Psoas muscle (tissue), 8 donors: ENCODE measurements around the gene NAPSA. TPM values are rescaled to one million over a fixed set of nuclear protein-coding genes. Genes with fewer than 3 reads are reported as not detected.
"Not testable (repeated sequence)": the region's sequence is repeated elsewhere in the genome, so short reads cannot be mapped to it uniquely, and the experiment has no call there.

Experiments used
- ATAC-seq, 4 donors: fragments of 200-7000 bp; cut with Tn5 transposase; one replicate each; pipeline ENCODE4 v1.9.1; 2020; ENCODE audit warnings: moderate library complexity in 3 of 4, mild to moderate bottlenecking in 2 of 4
- DNase-seq, 2 donors: peaks; one replicate each; pipeline ENCODE4 v3.0.0-alpha.2; 2020
- H3K27ac ChIP-seq: fragments of 200-600 bp; one replicate; pipeline ENCODE4 v1.8.0; 2022
- H3K27me3 ChIP-seq, 3 donors: fragments of 200-600 bp in 1 of 3; one replicate each; pipeline versions ENCODE4 v1.6.1 to v1.8.0; 2013 to 2022; ENCODE audit warnings: low read length in 2 of 3, mild to moderate bottlenecking in 2 of 3, moderate library complexity in 1 of 3; ENCODE audit not compliant: insufficient read depth in 3 of 3
- H3K36me3 ChIP-seq, 2 donors: fragments of 200-600 bp in 1 of 2; one replicate each; pipeline versions ENCODE4 v1.6.1 to v1.8.0; 2013 to 2022; ENCODE audit warnings: low read depth in 1 of 2, mild to moderate bottlenecking in 1 of 2, moderate library complexity in 1 of 2; ENCODE audit not compliant: insufficient read depth in 1 of 2
- H3K4me1 ChIP-seq: fragments of 200-600 bp; one replicate; pipeline ENCODE4 v1.8.0; 2022
- H3K4me3 ChIP-seq: fragments of 200-600 bp; one replicate; pipeline ENCODE4 v1.8.0; 2022; ENCODE audit warnings: mild to moderate bottlenecking
- H3K9me3 ChIP-seq: fragments of 200-600 bp; one replicate; pipeline ENCODE4 v1.8.0; 2022
- WGBS, 3 donors: extraction: QIAGEN DNeasy Blood & Tissue Kit; methylation state at CpG; one replicate each; pipeline versions ENCODE4 v1.1.6 to v1.1.7; 2013; 5-methylcytosine and 5-hydroxymethylcytosine counted together
- intact Hi-C, 2 donors: fragments of 100-400 bp; cut with DNase I; formaldehyde crosslinking; loops; one replicate each; pipeline versions ENCODE4 v1.11.0 to v1.14.2; 2022
- polyA plus RNA-seq, 3 donors: library from polyadenylated mRNA; stranded (reverse); fragments of 200-250 nt; gene quantifications; one replicate each; pipeline ENCODE4 v1.2.3, GENCODE V29; 2013
- total RNA-seq, 4 donors: library from RNA; stranded (reverse); fragmentation: NEBNext Ultra II Directional in 2 of 4; extraction: Animal tissue kit (Norgen Biotek cat#: 25700) in 2 of 4; gene quantifications; one replicate each; pipeline versions ENCODE4 v1.2.1 to v1.2.4, GENCODE V29; 2021 to 2023
- TF ChIP-seq, protein P1 (sequence below): fragments of 200-600 bp; IDR thresholded peaks from one replicate; pipeline ENCODE4 v1.8.0; 2022; ENCODE audit warnings: antibody characterized with exemption
- donor health status: healthy with polysubstance abuse.
- donor health status: DM: no; HTN: no; CAD: no; lungs with moderate emphysema.
- donor health status: Bipolar disorder and iron deficiency.
- donor health status: healthy.
- donor health status: DM: yes; HTN: yes; CAD: no.
- donor health status: DM: no; HTN: no; CAD: no.
- donor health status: DM: no; HTN: no; CAD: no.
- donor health status: DM: yes; HTN: yes; CAD: no.

NAPSA gene
- total and polyA plus RNA-seq, 7 donors, result 0.10 to 0.47 (median 0.27) TPM; not detected in 3

DNA sequence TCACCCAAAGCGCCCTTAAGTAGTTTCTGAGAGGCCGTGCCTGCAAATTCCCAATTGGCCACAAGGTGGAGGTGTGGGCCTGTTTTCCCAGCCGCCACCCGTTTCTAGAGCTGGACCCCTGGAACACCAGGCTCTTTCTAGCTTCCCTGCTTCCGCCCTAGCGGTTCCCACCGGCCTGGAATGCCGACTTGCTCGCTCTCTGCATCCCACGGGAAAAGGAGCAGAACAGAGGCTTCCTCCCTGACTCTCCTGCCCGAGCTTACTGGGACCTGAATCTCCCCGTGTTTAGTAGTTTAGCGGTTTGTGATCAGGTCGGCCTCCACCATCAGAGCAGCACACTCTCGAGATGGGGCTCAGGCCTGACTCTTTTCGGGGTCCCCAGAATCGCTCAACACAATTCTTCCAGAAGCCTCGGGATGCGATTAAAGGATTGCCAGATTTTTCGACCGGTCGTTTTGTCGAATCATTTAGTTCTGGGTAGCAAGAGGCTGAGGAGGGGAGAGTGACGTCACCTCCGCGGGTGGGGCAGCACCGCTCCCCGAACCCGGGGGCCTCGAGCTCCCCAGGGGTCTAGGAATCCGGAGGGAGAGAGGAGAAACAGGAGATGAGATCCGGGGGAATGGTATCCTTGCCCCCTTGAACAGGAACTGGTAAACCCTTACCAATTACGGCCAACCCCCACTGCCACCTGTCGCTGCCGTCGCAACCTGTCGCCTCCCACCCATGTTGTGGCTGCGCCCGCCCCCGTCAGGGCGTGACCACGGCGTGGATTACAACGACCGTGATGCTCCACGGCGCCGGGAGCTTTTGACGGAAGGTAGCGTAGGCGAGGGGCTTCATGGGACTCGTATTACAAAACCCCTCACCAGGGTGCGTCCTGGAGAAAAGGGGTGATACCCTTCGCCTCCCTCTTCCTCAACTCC, 8.0 kb downstream of the NAPSA start:
- no peaks in the 10 kb centered on the region for H3K9me3 ChIP-seq
- TF ChIP-seq, protein P1, sequence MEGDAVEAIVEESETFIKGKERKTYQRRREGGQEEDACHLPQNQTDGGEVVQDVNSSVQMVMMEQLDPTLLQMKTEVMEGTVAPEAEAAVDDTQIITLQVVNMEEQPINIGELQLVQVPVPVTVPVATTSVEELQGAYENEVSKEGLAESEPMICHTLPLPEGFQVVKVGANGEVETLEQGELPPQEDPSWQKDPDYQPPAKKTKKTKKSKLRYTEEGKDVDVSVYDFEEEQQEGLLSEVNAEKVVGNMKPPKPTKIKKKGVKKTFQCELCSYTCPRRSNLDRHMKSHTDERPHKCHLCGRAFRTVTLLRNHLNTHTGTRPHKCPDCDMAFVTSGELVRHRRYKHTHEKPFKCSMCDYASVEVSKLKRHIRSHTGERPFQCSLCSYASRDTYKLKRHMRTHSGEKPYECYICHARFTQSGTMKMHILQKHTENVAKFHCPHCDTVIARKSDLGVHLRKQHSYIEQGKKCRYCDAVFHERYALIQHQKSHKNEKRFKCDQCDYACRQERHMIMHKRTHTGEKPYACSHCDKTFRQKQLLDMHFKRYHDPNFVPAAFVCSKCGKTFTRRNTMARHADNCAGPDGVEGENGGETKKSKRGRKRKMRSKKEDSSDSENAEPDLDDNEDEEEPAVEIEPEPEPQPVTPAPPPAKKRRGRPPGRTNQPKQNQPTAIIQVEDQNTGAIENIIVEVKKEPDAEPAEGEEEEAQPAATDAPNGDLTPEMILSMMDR, result peak; percentile 84
- intact Hi-C loops, result loop anchor here in 1 of 2 donors (1.0 to 5.0 kb wide), 4 partner anchors 55 to 565 kb away; no protein-coding TSS in a partner anchor
- DNase-seq (peak; percentile 73 to 84), ATAC-seq (peak; percentile 74 to 89 (median 86))
- no peaks in the 10 kb centered on the region for H3K27me3 ChIP-seq
- WGBS, 3 donors, result 3 to 13% (median 8%) methylated on average over 53 to 54 of the region's 54 CpGs
- peak overlapping the region; percentile 67 for H3K27ac ChIP-seq
- H3K4me3 ChIP-seq, result peak overlapping the region; percentile 65
- peaks cover 7% of the 10 kb centered on the region for H3K4me1 ChIP-seq
- H3K36me3 ChIP-seq, result no peaks in the 10 kb centered on the region

DNA sequence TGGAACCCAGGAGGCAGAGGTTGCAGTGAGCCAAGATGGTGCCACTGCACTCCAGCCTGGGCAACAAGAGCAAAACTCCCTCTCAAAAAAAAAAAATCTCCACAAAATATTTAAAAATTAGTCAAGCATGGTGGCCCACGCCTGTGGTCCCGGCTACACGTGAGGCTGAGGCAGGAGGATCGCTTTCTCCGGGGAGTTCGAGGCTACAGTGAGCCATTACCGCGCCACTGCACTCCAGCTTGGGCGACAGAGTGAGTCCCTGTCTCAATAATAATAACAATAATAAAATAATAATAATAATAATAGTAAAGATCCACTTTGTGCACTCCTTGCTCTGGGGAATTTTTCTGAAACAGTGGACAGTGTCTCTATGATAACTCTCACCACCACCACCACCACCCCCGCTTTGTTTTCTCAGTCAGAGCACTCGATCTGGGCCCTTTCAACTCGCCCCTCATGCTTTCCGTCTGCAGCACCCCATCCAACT, 8.7 kb downstream of the NAPSA start:
- H3K4me1 ChIP-seq, result peaks cover 7% of the 10 kb centered on the region
- WGBS, 3 donors, result 32 to 38% (median 33%) methylated on average over 13 of the region's 13 CpGs
- no peak for ATAC-seq
- no peaks in the 10 kb centered on the region for H3K9me3 ChIP-seq
- H3K27me3 ChIP-seq, result no peaks in the 10 kb centered on the region
- no peak for DNase-seq
- H3K27ac ChIP-seq, result no peak overlapping the region
- TF ChIP-seq, protein P1, result no peak
- no peaks in the 10 kb centered on the region for H3K36me3 ChIP-seq
- intact Hi-C loops, result loop anchor here in 1 of 2 donors (1.0 to 5.0 kb wide), 4 partner anchors 56 to 566 kb away; no protein-coding TSS in a partner anchor
- peak overlapping the region; percentile 65 for H3K4me3 ChIP-seq

DNA sequence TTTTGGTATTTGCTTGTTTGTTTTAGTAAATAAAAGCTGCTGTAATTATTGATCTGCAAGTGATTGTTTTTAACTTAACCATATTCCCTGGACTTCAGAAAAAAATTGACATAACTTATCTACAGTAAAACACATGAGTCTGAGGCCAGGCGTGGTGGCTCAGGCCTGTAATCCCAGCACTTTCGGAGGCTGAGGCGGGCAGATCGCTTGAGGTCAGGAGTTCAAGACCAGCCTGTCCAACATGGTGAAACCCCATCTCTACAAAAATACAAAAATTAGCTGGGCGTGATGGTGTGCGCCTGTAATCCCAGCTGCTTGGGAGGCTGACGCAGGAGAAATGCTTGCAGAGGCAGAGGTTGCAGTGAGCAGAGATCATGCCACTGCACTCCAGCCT, 12.0 kb downstream of the NAPSA start:
- H3K27ac ChIP-seq, DNase-seq, H3K4me3 ChIP-seq, intact Hi-C loops, H3K36me3 ChIP-seq, H3K27me3 ChIP-seq, H3K9me3 ChIP-seq, H3K4me1 ChIP-seq, ATAC-seq: not testable (repeated sequence)
- 88 to 92% (median 88%) methylated on average over 7 of the region's 7 CpGs for WGBS, 3 donors

DNA sequence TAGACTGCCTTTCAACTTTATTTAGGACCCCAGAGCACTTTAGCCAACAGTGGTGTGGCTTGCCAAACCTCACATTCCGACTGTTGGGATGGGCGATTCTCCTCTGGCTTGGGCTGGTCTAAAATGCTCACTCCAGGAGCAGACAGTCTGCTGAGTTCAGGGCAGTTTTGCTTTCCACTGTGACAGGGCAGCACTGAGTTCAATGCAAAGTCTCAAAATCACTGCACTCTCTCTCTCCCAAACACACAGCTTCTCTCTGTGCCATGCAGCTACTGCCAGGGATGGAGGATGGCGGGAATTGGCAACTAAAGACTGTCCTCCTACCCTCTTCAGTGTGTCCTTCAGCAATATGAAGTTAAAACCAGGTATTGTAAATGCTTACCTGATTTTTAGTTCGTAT, 13.2 kb downstream of the NAPSA start:
- TF ChIP-seq, protein P1, result no peak
- WGBS, 3 donors, result 40 to 74% (median 56%) methylated on average over 4 of the region's 4 CpGs
- intact Hi-C loops, result no loop called here

DNA sequence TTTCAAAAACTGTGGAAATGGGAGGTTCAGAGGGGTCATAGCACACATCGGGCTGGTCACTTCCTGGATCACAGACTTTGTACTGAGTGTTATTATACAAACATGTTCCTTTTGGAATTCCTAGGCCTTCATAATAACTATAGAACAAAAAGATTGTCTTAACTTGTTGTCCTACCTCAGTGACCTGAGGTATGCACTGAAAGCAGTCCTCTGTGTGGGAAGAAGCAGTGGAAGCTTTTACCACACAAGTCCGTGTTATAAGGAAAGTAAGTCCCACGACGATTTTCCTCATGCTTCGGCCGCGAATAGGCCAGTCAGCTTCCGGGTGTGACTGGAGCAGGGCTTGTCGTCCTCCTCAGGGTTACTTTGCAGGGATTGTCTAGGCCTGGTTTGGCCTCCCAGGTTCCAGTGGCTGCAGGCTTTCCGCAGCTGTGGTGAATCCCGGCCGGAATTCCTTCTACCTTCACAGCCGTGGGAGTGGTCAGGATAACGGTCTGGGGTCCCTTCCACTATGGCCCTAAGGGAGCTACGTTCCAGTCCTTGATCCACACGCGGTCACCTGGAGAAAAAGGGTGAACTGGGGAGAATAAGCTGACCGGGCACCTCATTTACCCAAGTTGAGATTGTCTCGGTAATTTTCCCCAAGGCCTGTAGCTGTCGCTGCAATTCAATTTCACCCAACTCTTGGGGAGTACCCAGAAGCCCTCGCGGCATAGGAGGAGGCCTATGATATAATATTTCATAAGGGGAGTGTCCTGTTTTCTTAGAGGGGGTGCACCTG, 16.0 kb downstream of the NAPSA start:
- H3K27me3 ChIP-seq, result no peaks in the 10 kb centered on the region
- peaks cover 5% of the 10 kb centered on the region for H3K9me3 ChIP-seq
- no peaks in the 10 kb centered on the region for H3K4me1 ChIP-seq
- TF ChIP-seq, protein P1, result no peak
- no peak overlapping the region for H3K4me3 ChIP-seq
- intact Hi-C loops, result no loop called here
- WGBS, 3 donors, result 55 to 63% (median 57%) methylated on average over 22 of the region's 22 CpGs
- no peak for ATAC-seq
- H3K27ac ChIP-seq, result no peak overlapping the region
- no peak for DNase-seq
- H3K36me3 ChIP-seq, result no peaks in the 10 kb centered on the region

More for the DNA sequence above, 13.2 kb downstream of the NAPSA start:
- H3K36me3 ChIP-seq, result no peaks in the 10 kb centered on the region
- DNase-seq (no peak), ATAC-seq (no peak)
- no peaks in the 10 kb centered on the region for H3K27me3 ChIP-seq
- H3K4me1 ChIP-seq, result no peaks in the 10 kb centered on the region
- H3K27ac ChIP-seq, result no peak overlapping the region
- H3K4me3 ChIP-seq, result no peak overlapping the region
- no peaks in the 10 kb centered on the region for H3K9me3 ChIP-seq

DNA sequence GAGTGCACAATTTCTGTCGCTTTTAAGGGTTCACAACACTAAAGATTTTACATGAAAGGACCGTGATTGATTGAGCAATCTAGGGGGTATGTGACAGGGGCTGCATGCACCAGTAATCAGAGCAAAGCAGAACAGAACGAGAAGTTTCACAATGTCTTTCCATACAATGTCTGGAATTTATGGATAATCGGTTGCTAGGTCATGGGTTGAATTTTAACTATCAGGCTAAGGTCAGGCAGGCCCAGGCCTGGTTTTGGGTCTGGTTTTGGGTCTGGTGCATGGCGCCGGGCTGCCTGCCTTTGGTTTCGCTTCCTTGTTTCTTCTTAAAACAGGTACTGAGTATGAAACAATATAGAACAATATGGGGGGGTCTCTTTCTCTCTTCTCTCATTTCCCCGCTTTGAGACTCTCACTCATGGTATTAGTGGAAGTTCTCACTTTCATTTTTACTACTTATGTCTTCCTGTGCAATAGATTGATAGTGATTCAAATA, 18.3 kb downstream of the NAPSA start:
- ATAC-seq, H3K27ac ChIP-seq, H3K4me1 ChIP-seq, intact Hi-C loops, H3K36me3 ChIP-seq, DNase-seq, H3K4me3 ChIP-seq, H3K27me3 ChIP-seq, H3K9me3 ChIP-seq: not testable (repeated sequence)
- 76 to 84% (median 81%) methylated on average over 8 of the region's 8 CpGs for WGBS, 3 donors
